ENCODE results near the gene HYAL1. TPM values are rescaled to one million over a fixed set of nuclear protein-coding genes. Genes with fewer than 3 reads are reported as not detected.

HYAL1 gene
- total RNA-seq, 1 donor from 2014 or later: 0.83 TPM

DNA sequence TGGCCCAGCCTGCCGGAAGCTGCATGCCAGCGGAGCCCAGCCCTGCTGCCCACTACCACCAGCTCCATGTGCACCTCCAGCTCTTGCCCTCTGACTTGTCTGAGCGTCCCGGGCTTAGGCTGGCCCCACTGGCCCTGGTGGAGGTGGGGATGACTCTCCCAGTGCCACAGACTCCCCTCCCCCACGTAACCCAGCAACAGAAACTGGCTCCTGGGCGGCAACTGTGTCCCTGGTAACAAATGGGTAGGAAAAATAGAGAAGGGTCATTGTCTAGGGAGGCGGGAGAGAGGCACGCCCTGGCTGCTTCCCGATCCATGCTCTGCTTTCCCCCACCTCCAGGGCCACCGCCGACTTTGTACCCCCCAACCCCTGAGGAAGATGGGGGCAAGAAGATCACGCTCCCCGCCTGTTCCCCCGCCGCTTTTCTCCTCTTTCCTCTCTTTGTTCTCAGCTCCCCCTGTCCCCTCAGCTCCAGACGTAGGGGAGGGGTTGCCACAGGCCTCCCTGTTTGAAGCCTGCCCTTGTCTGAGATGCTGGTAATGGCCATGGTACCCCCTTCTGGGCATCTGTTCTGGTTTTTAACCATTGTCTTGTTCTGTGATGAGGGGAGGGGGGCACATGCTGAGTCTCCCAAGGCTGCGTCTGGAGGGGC lies 45.2 kb downstream of the HYAL1 start:
- H3K36me3 Mint-ChIP-seq (ENCODE audit: unreplicated experiment): peaks cover 17% of the 10 kb centered on the region
- H3K4me3 Mint-ChIP-seq (ENCODE audit: unreplicated experiment): no peak overlapping the region
- no peaks in the 10 kb centered on the region for H3K27me3 Mint-ChIP-seq (ENCODE audit: unreplicated experiment)
- H3K9me3 Mint-ChIP-seq (ENCODE audit: unreplicated experiment): no peaks in the 10 kb centered on the region
- TF ChIP-seq, protein P1, sequence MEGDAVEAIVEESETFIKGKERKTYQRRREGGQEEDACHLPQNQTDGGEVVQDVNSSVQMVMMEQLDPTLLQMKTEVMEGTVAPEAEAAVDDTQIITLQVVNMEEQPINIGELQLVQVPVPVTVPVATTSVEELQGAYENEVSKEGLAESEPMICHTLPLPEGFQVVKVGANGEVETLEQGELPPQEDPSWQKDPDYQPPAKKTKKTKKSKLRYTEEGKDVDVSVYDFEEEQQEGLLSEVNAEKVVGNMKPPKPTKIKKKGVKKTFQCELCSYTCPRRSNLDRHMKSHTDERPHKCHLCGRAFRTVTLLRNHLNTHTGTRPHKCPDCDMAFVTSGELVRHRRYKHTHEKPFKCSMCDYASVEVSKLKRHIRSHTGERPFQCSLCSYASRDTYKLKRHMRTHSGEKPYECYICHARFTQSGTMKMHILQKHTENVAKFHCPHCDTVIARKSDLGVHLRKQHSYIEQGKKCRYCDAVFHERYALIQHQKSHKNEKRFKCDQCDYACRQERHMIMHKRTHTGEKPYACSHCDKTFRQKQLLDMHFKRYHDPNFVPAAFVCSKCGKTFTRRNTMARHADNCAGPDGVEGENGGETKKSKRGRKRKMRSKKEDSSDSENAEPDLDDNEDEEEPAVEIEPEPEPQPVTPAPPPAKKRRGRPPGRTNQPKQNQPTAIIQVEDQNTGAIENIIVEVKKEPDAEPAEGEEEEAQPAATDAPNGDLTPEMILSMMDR (IDR thresholded peaks at IDR 0.05): no peak
- peak overlapping the region; percentile 74 for H3K27ac Mint-ChIP-seq (ENCODE audit: unreplicated experiment)
- DNase-seq (ENCODE audit: extremely low spot score, unreplicated experiment): no peak
- peaks cover 29% of the 10 kb centered on the region for H3K4me1 Mint-ChIP-seq (ENCODE audit: unreplicated experiment)

DNA sequence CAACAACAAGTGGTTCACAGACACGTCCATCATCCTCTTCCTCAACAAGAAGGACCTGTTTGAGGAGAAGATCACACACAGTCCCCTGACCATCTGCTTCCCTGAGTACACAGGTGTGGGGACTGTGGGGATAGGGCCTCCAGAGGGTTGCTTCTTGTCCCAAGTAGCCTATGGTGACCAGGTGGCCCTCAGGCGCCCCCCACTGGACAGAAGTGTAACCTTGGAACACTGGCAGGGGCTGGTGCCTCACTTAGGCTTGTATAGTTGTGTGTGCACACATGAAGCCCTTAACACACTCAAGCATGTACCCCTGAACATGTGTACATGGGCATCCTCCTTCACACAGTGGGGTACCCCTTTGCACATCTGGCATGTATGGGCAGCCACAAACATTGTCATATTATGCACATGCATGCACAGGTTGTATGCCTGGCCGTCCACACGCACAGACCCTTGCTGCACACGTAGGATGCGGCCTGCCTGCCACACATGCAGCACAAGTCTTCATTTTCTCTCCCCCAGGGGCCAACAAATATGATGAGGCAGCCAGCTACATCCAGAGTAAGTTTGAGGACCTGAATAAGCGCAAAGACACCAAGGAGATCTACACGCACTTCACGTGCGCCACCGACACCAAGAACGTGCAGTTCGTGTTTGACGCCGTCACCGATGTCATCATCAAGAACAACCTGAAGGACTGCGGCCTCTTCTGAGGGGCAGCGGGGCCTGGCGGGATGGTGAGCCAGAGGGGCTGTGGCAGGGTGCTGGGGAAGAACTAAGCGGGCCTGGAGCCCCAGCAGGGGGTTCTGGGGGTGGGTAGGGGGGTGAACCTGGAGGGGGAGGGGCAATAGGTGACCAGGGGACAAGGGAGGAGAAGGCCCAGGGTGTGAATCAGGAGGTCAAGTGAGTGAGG lies 46.1 kb downstream of the HYAL1 start:
- no peak for DNase-seq (ENCODE audit: extremely low spot score, unreplicated experiment)
- H3K27ac Mint-ChIP-seq (ENCODE audit: unreplicated experiment): peak overlapping the region; percentile 34
- H3K4me1 Mint-ChIP-seq (ENCODE audit: unreplicated experiment): peaks cover 20% of the 10 kb centered on the region
- TF ChIP-seq, protein P1 (IDR thresholded peaks at IDR 0.05): peak; percentile 61
- H3K9me3 Mint-ChIP-seq (ENCODE audit: unreplicated experiment): no peaks in the 10 kb centered on the region
- H3K36me3 Mint-ChIP-seq (ENCODE audit: unreplicated experiment): peaks cover 17% of the 10 kb centered on the region
- H3K4me3 Mint-ChIP-seq (ENCODE audit: unreplicated experiment): no peak overlapping the region
- no peaks in the 10 kb centered on the region for H3K27me3 Mint-ChIP-seq (ENCODE audit: unreplicated experiment)

DNA sequence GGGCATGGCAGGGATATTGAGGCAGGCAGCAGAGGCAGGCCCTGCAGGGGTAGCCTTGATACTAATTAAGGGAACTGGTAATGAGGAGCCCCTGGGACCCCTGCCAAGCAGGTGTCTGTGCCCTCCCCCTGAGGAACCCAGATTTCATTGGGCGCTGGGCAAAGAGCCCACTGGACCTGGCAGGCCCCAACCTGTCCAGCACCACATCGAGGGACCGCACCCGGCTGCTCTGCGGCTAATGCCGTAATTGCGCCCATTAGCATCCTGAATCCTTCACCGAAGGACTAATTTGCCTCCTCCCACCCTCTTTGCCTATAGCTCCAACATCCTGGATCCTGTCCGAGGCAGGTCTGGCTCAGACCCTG lies 48.1 kb downstream of the HYAL1 start:
- no peak overlapping the region for H3K4me3 Mint-ChIP-seq (ENCODE audit: unreplicated experiment)
- no peaks in the 10 kb centered on the region for H3K9me3 Mint-ChIP-seq (ENCODE audit: unreplicated experiment)
- no peak overlapping the region for H3K27ac Mint-ChIP-seq (ENCODE audit: unreplicated experiment)
- H3K36me3 Mint-ChIP-seq (ENCODE audit: unreplicated experiment): peaks cover 20% of the 10 kb centered on the region
- TF ChIP-seq, protein P1 (IDR thresholded peaks at IDR 0.05): no peak
- no peaks in the 10 kb centered on the region for H3K27me3 Mint-ChIP-seq (ENCODE audit: unreplicated experiment)
- DNase-seq (ENCODE audit: extremely low spot score, unreplicated experiment): no peak
- peaks cover 16% of the 10 kb centered on the region for H3K4me1 Mint-ChIP-seq (ENCODE audit: unreplicated experiment)

DNA sequence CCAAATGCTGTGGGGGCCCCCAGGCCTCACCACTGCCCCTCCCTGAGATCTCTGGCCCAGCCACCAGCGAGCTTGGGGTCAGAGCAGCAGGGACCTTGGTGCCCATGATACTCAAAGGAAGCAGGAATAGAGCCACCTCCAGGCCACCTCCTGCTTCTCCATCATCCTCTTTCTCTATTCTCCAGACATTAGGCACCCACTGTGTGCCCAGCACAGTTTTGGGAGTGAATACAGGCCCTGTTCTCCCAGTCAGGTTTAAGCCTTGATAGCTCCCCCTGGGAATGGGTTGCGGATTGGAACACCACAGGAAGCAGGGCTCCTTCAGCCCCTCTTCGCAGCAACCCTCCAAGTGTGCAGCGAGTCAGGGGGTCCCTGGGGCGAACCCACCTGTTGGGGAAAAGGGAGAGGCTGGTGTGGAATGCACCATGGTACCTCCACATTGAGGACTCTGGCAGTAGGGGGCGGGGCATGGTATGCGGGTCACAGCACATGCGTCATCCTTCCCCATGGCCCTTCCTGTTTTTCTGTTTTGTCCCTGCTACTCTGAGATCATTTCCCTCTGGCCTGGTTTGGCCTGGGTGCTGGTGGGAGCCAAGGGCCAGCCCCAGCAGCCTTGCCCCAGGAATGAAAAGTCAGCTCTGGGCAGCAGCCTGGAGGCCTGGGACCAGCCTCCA lies 48.7 kb downstream of the HYAL1 start:
- no peak overlapping the region for H3K27ac Mint-ChIP-seq (ENCODE audit: unreplicated experiment)
- no peak overlapping the region for H3K4me3 Mint-ChIP-seq (ENCODE audit: unreplicated experiment)
- peaks cover 19% of the 10 kb centered on the region for H3K4me1 Mint-ChIP-seq (ENCODE audit: unreplicated experiment)
- DNase-seq (ENCODE audit: extremely low spot score, unreplicated experiment): no peak
- TF ChIP-seq, protein P1 (IDR thresholded peaks at IDR 0.05): no peak
- no peaks in the 10 kb centered on the region for H3K9me3 Mint-ChIP-seq (ENCODE audit: unreplicated experiment)
- no peaks in the 10 kb centered on the region for H3K27me3 Mint-ChIP-seq (ENCODE audit: unreplicated experiment)
- H3K36me3 Mint-ChIP-seq (ENCODE audit: unreplicated experiment): peaks cover 20% of the 10 kb centered on the region

DNA sequence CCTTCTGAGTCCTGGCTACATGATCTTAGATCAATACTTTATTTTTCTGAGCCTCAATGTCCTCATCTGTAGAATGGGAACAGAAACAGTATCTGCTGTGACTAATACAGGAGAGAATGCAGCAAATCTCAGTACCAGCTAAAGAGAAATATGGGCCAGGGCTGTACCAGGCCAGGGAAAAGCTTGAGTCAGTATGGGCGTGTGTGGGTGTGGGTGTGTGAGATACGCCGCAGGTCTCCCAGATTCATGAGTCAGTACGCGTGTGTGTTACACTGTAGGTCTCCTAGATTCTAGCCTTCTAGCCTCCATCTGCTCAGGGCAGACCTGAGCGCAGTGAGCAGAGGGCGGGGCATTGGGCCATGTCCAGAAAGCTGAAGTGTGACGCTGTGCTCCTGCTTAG lies 52.2 kb downstream of the HYAL1 start:
- Mint-ChIP-seq H3K27ac (ENCODE audit: unreplicated experiment) (peak overlapping the region; percentile 27), H3K27me3 (ENCODE audit: unreplicated experiment) (no peaks in the 10 kb centered on the region)

More for the DNA sequence above, 52.2 kb downstream of the HYAL1 start:
- Mint-ChIP-seq H3K4me3 (ENCODE audit: unreplicated experiment) (no peak overlapping the region), H3K36me3 (ENCODE audit: unreplicated experiment) (peaks cover 6% of the 10 kb centered on the region), H3K9me3 (ENCODE audit: unreplicated experiment) (no peaks in the 10 kb centered on the region), H3K4me1 (ENCODE audit: unreplicated experiment) (peaks cover 43% of the 10 kb centered on the region)
- no peak for DNase-seq (ENCODE audit: extremely low spot score, unreplicated experiment)
- TF ChIP-seq, protein P1 (IDR thresholded peaks at IDR 0.05): no peak

All from osteocyte (in vitro differentiated cells).